ENCODE measurements around the gene PPP2R5B.

PPP2R5B gene

GRCh38 chr11:64910451-64911093 is 13.9 kb upstream of the PPP2R5B start:
- no peak for DNase-seq

- DNase-seq = no peak
Measured at GRCh38 chr11:64911142-64911541, 13.3 kb upstream of the PPP2R5B start.

- no peak for DNase-seq
Measured at GRCh38 chr11:64911689-64912088, 12.8 kb upstream of the PPP2R5B start.

GRCh38 chr11:64913171-64913727 is 11.2 kb upstream of the PPP2R5B start:
- DNase-seq = no peak

GRCh38 chr11:64914123-64914522 is 10.4 kb upstream of the PPP2R5B start:
- no peak for DNase-seq

GRCh38 chr11:64915376-64915887 is 9.1 kb upstream of the PPP2R5B start:
- no peak for DNase-seq

- DNase-seq = no peak
Measured at GRCh38 chr11:64916040-64916774, 8.3 kb upstream of the PPP2R5B start.

GRCh38 chr11:64916775-64917662 is 7.5 kb upstream of the PPP2R5B start, which contains the start of gene ATG2A:
Gene ATG2A (minus strand): TSS chr11:64917209. CDS start chr11:64917135, 74 bp downstream.
- DNase-seq = peak; percentile 99

- DNase-seq = no peak
Measured at GRCh38 chr11:64917663-64917995, 6.9 kb upstream of the PPP2R5B start.

- DNase-seq = peak; percentile 13
Measured at GRCh38 chr11:64918017-64918416, 6.5 kb upstream of the PPP2R5B start.

- DNase-seq = no peak
Measured at GRCh38 chr11:64919627-64920026, 4.9 kb upstream of the PPP2R5B start.

GRCh38 chr11:64920124-64920523 is 4.4 kb upstream of the PPP2R5B start:
- DNase-seq = no peak

- no peak for DNase-seq
Measured at GRCh38 chr11:64921384-64921783, 3.1 kb upstream of the PPP2R5B start.

- DNase-seq = no peak
Measured at GRCh38 chr11:64923151-64923661, 1.3 kb upstream of the PPP2R5B start.

- no peak for DNase-seq
Measured at GRCh38 chr11:64924910-64925284, 408 bp downstream of the PPP2R5B start.

GRCh38 chr11:64925536-64926436 is 1.3 kb downstream of the PPP2R5B start:
- no peak for DNase-seq

- DNase-seq = no peak
Measured at GRCh38 chr11:64926689-64927088, 2.2 kb downstream of the PPP2R5B start.

- DNase-seq = no peak
Measured at GRCh38 chr11:64928957-64929356, 4.5 kb downstream of the PPP2R5B start.

GRCh38 chr11:64929625-64930024 is 5.1 kb downstream of the PPP2R5B start:
- DNase-seq = no peak

- DNase-seq = no peak
Measured at GRCh38 chr11:64930340-64930739, 5.9 kb downstream of the PPP2R5B start.

- DNase-seq = no peak
Measured at GRCh38 chr11:64931290-64931689, 6.8 kb downstream of the PPP2R5B start.

- DNase-seq = no peak
Measured at GRCh38 chr11:64932324-64932723, 7.8 kb downstream of the PPP2R5B start.
